ENCODE measurements around the gene SLC1A5.
"Not testable (repeated sequence)": the region's sequence is repeated elsewhere in the genome, so short reads cannot be mapped to it uniquely, and the experiment has no call there.

SLC1A5 gene

GRCh38 chr19:46788262-46788967 lies at the start of gene SLC1A5:
Gene SLC1A5 (minus strand): TSS chr19:46788594. CDS start chr19:46787965, 629 bp downstream.
- Histone ChIP-seq H3K9ac (ENCODE audit: low read length) (peak within 1 kb of the TSS; percentile 57), H3K4me3 (ENCODE audit: low read length) (peak within 1 kb of the TSS; percentile 58), H3K27me3 (ENCODE audit: control insufficient read depth, insufficient read depth, low read length) (no peaks in the 10 kb centered on the region), H3K27ac (ENCODE audit: low read depth, low read length) (peak within 1 kb of the TSS; percentile 76), H3K36me3 (ENCODE audit: control insufficient read depth, insufficient read depth, low read length) (no peaks in the 10 kb centered on the region), H3K4me1 (ENCODE audit: control insufficient read depth, insufficient read depth, low read length) (peaks cover 6% of the 10 kb centered on the region)

GRCh38 chr19:46838160-46838559 lies 49.8 kb upstream of the SLC1A5 start:
- H3K4me1 ChIP-seq (ENCODE audit: control insufficient read depth, insufficient read depth, low read length) = peaks cover 8% of the 10 kb centered on the region
- H3K27ac ChIP-seq (ENCODE audit: low read depth, low read length) = no peak overlapping the region
- no peak overlapping the region for H3K9ac ChIP-seq (ENCODE audit: low read length)
- H3K4me3 ChIP-seq (ENCODE audit: low read length) = no peak overlapping the region
- no peaks in the 10 kb centered on the region for H3K27me3 ChIP-seq (ENCODE audit: control insufficient read depth, insufficient read depth, low read length)
- H3K36me3 ChIP-seq (ENCODE audit: control insufficient read depth, insufficient read depth, low read length) = peaks cover 17% of the 10 kb centered on the region

- H3K9ac ChIP-seq (ENCODE audit: low read length) = no peak overlapping the region
- H3K27me3 ChIP-seq (ENCODE audit: control insufficient read depth, insufficient read depth, low read length) = no peaks in the 10 kb centered on the region
- no peak overlapping the region for H3K27ac ChIP-seq (ENCODE audit: low read depth, low read length)
- H3K4me1 ChIP-seq (ENCODE audit: control insufficient read depth, insufficient read depth, low read length) = peaks cover 2% of the 10 kb centered on the region
- peaks cover 11% of the 10 kb centered on the region for H3K36me3 ChIP-seq (ENCODE audit: control insufficient read depth, insufficient read depth, low read length)
- no peak overlapping the region for H3K4me3 ChIP-seq (ENCODE audit: low read length)
Measured at GRCh38 chr19:46834984-46835383, 46.6 kb upstream of the SLC1A5 start.

GRCh38 chr19:46834121-46834520 lies 45.7 kb upstream of the SLC1A5 start:
- no peaks in the 10 kb centered on the region for H3K27me3 ChIP-seq (ENCODE audit: control insufficient read depth, insufficient read depth, low read length)
- no peak overlapping the region for H3K4me3 ChIP-seq (ENCODE audit: low read length)
- H3K27ac ChIP-seq (ENCODE audit: low read depth, low read length) = no peak overlapping the region
- no peak overlapping the region for H3K9ac ChIP-seq (ENCODE audit: low read length)
- H3K4me1 ChIP-seq (ENCODE audit: control insufficient read depth, insufficient read depth, low read length) = peaks cover 2% of the 10 kb centered on the region
- H3K36me3 ChIP-seq (ENCODE audit: control insufficient read depth, insufficient read depth, low read length) = peaks cover 4% of the 10 kb centered on the region

- Histone ChIP-seq H3K36me3 (ENCODE audit: control insufficient read depth, insufficient read depth, low read length) (no peaks in the 10 kb centered on the region), H3K27ac (ENCODE audit: low read depth, low read length) (no peak overlapping the region), H3K27me3 (ENCODE audit: control insufficient read depth, insufficient read depth, low read length) (no peaks in the 10 kb centered on the region), H3K4me3 (ENCODE audit: low read length) (no peak overlapping the region), H3K9ac (ENCODE audit: low read length) (no peak overlapping the region), H3K4me1 (ENCODE audit: control insufficient read depth, insufficient read depth, low read length) (no peaks in the 10 kb centered on the region)
Measured at GRCh38 chr19:46830864-46831263, 42.5 kb upstream of the SLC1A5 start.

GRCh38 chr19:46828484-46828883 lies 40.1 kb upstream of the SLC1A5 start:
- Histone ChIP-seq H3K4me1 (ENCODE audit: control insufficient read depth, insufficient read depth, low read length) (no peaks in the 10 kb centered on the region), H3K27ac (ENCODE audit: low read depth, low read length) (no peak overlapping the region), H3K9ac (ENCODE audit: low read length) (no peak overlapping the region), H3K27me3 (ENCODE audit: control insufficient read depth, insufficient read depth, low read length) (no peaks in the 10 kb centered on the region), H3K4me3 (ENCODE audit: low read length) (no peak overlapping the region), H3K36me3 (ENCODE audit: control insufficient read depth, insufficient read depth, low read length) (no peaks in the 10 kb centered on the region)

GRCh38 chr19:46825731-46826055 lies 37.3 kb upstream of the SLC1A5 start:
- no peaks in the 10 kb centered on the region for H3K27me3 ChIP-seq (ENCODE audit: control insufficient read depth, insufficient read depth, low read length)
- H3K4me3 ChIP-seq (ENCODE audit: low read length) = no peak overlapping the region
- no peak overlapping the region for H3K9ac ChIP-seq (ENCODE audit: low read length)
- no peaks in the 10 kb centered on the region for H3K36me3 ChIP-seq (ENCODE audit: control insufficient read depth, insufficient read depth, low read length)
- H3K4me1 ChIP-seq (ENCODE audit: control insufficient read depth, insufficient read depth, low read length) = no peaks in the 10 kb centered on the region
- H3K27ac ChIP-seq (ENCODE audit: low read depth, low read length) = no peak overlapping the region

GRCh38 chr19:46824890-46825730 lies 36.7 kb upstream of the SLC1A5 start:
- no peaks in the 10 kb centered on the region for H3K27me3 ChIP-seq (ENCODE audit: control insufficient read depth, insufficient read depth, low read length)
- H3K4me3 ChIP-seq (ENCODE audit: low read length) = no peak overlapping the region
- H3K27ac ChIP-seq (ENCODE audit: low read depth, low read length) = no peak overlapping the region
- no peak overlapping the region for H3K9ac ChIP-seq (ENCODE audit: low read length)
- H3K36me3 ChIP-seq (ENCODE audit: control insufficient read depth, insufficient read depth, low read length) = no peaks in the 10 kb centered on the region
- H3K4me1 ChIP-seq (ENCODE audit: control insufficient read depth, insufficient read depth, low read length) = no peaks in the 10 kb centered on the region

- Histone ChIP-seq H3K36me3 (ENCODE audit: control insufficient read depth, insufficient read depth, low read length) (no peaks in the 10 kb centered on the region), H3K27ac (ENCODE audit: low read depth, low read length) (no peak overlapping the region), H3K4me1 (ENCODE audit: control insufficient read depth, insufficient read depth, low read length) (no peaks in the 10 kb centered on the region), H3K4me3 (ENCODE audit: low read length) (no peak overlapping the region), H3K9ac (ENCODE audit: low read length) (no peak overlapping the region), H3K27me3 (ENCODE audit: control insufficient read depth, insufficient read depth, low read length) (no peaks in the 10 kb centered on the region)
Measured at GRCh38 chr19:46823049-46823448, 34.7 kb upstream of the SLC1A5 start.

- not testable (repeated sequence) for H3K4me1 ChIP-seq (ENCODE audit: control insufficient read depth, insufficient read depth, low read length); H3K27me3 ChIP-seq (ENCODE audit: control insufficient read depth, insufficient read depth, low read length); H3K36me3 ChIP-seq (ENCODE audit: control insufficient read depth, insufficient read depth, low read length); H3K9ac ChIP-seq (ENCODE audit: low read length); H3K4me3 ChIP-seq (ENCODE audit: low read length); H3K27ac ChIP-seq (ENCODE audit: low read depth, low read length)
Measured at GRCh38 chr19:46822410-46822787, 34.0 kb upstream of the SLC1A5 start.

GRCh38 chr19:46821512-46822409 lies 33.4 kb upstream of the SLC1A5 start:
- no peak overlapping the region for H3K9ac ChIP-seq (ENCODE audit: low read length)
- no peak overlapping the region for H3K4me3 ChIP-seq (ENCODE audit: low read length)
- no peaks in the 10 kb centered on the region for H3K36me3 ChIP-seq (ENCODE audit: control insufficient read depth, insufficient read depth, low read length)
- no peaks in the 10 kb centered on the region for H3K4me1 ChIP-seq (ENCODE audit: control insufficient read depth, insufficient read depth, low read length)
- no peaks in the 10 kb centered on the region for H3K27me3 ChIP-seq (ENCODE audit: control insufficient read depth, insufficient read depth, low read length)
- no peak overlapping the region for H3K27ac ChIP-seq (ENCODE audit: low read depth, low read length)

- no peaks in the 10 kb centered on the region for H3K36me3 ChIP-seq (ENCODE audit: control insufficient read depth, insufficient read depth, low read length)
Measured at GRCh38 chr19:46818812-46819211, 30.4 kb upstream of the SLC1A5 start.

More at GRCh38 chr19:46818812-46819211, 30.4 kb upstream of the SLC1A5 start:
- Histone ChIP-seq H3K4me3 (ENCODE audit: low read length) (no peak overlapping the region), H3K27me3 (ENCODE audit: control insufficient read depth, insufficient read depth, low read length) (no peaks in the 10 kb centered on the region), H3K4me1 (ENCODE audit: control insufficient read depth, insufficient read depth, low read length) (no peaks in the 10 kb centered on the region), H3K27ac (ENCODE audit: low read depth, low read length) (no peak overlapping the region), H3K9ac (ENCODE audit: low read length) (no peak overlapping the region)

Measured in rectal smooth muscle tissue (tissue), 1 donor.